Neural progenitor cell (in vitro differentiated cells): ENCODE data around the gene IL1RAPL1. TPM values are rescaled to one million over a fixed set of nuclear protein-coding genes. Genes with fewer than 3 reads are reported as not detected.
A peak's percentile ranks its signal among the peaks of the same experiment; 100 is the strongest.

Experiments
- DNase-seq: peaks from one replicate; pipeline ENCODE4 v3.0.0-alpha.2; 2016; ENCODE audit warnings: low spot score
- H2AFZ ChIP-seq: fragments of 200-600 bp; sonication (generic); replicated peaks from 2 replicates; pipeline ENCODE4 v1.6.1; 2016; ENCODE audit warnings: antibody characterized with exemption
- H3F3A ChIP-seq: fragments of 200-600 bp; sonication (generic); 2 replicates; pipeline ENCODE4 v1.6.1; 2016; ENCODE audit warnings: antibody characterized with exemption, low read depth
- H3K27ac ChIP-seq: fragments of 200-600 bp; sonication (generic); 2 replicates; pipeline ENCODE4 v1.5.1; 2016; ENCODE audit warnings: mild to moderate bottlenecking
- H3K27me3 ChIP-seq: fragments of 200-600 bp; sonication (generic); 2 replicates; pipeline ENCODE4 v1.6.1; 2016; ENCODE audit warnings: mild to moderate bottlenecking, moderate library complexity
- H3K36me3 ChIP-seq: fragments of 200-600 bp; sonication (generic); 2 replicates; pipeline ENCODE4 v1.5.1; 2016
- H3K4me1 ChIP-seq: fragments of 200-600 bp; sonication (generic); 2 replicates; pipeline ENCODE4 v1.6.1; 2016; ENCODE audit warnings: mixed run types
- H3K4me2 ChIP-seq: fragments of 200-600 bp; sonication (generic); 2 replicates; pipeline ENCODE4 v1.6.1; 2016
- H3K4me3 ChIP-seq: fragments of 200-600 bp; sonication (generic); 2 replicates; pipeline ENCODE4 v1.5.1; 2016
- H3K79me2 ChIP-seq: fragments of 200-600 bp; sonication (generic); 2 replicates; pipeline ENCODE4 v1.6.1; 2016; ENCODE audit warnings: low read depth
- H3K9ac ChIP-seq: fragments of 200-600 bp; sonication (generic); 2 replicates; pipeline ENCODE4 v1.6.1; 2016
- H3K9me3 ChIP-seq: fragments of 200-600 bp; sonication (generic); 2 replicates; pipeline ENCODE4 v1.5.1; 2016; ENCODE audit warnings: low read depth
- H4K20me1 ChIP-seq: fragments of 200-600 bp; sonication (generic); 2 replicates; pipeline ENCODE4 v1.6.1; 2016; ENCODE audit warnings: low read depth
- H3K27ac Mint-ChIP-seq: 3 replicates; pipeline ENCODE4 v1.8.0; 2021; ENCODE audit warnings: mixed read lengths
- H3K27me3 Mint-ChIP-seq: 2 replicates; pipeline ENCODE4 v1.8.0; 2022; ENCODE audit warnings: low read depth, mild to moderate bottlenecking, inconsistent platforms, moderate library complexity, mixed read lengths; ENCODE audit not compliant: insufficient read depth
- H3K36me3 Mint-ChIP-seq: 3 replicates; pipeline ENCODE4 v1.8.0; 2021; ENCODE audit warnings: mixed read lengths
- H3K4me1 Mint-ChIP-seq: 3 replicates; pipeline ENCODE4 v1.8.0; 2021; ENCODE audit warnings: mixed read lengths
- H3K4me3 Mint-ChIP-seq: 3 replicates; pipeline ENCODE4 v1.8.0; 2021; ENCODE audit warnings: mild to moderate bottlenecking, moderate library complexity, mixed read lengths
- H3K9me3 Mint-ChIP-seq: 3 replicates; pipeline ENCODE4 v1.8.0; 2020; ENCODE audit warnings: mixed read lengths
- CTCF ChIP-seq: fragments of 200-600 bp; sonication (generic); IDR thresholded peaks from 2 replicates; pipeline ENCODE4 v1.5.1; 2017; ENCODE audit warnings: antibody characterized with exemption, mild to moderate bottlenecking
- EZH2 ChIP-seq: fragments of 200-600 bp; sonication (generic); IDR thresholded peaks from 2 replicates; pipeline ENCODE4 v1.6.1; 2017; ENCODE audit warnings: antibody characterized with exemption, mild to moderate bottlenecking, moderate library complexity
- EZH2phosphoT487 ChIP-seq: fragments of 200-600 bp; sonication (generic); IDR thresholded peaks from 2 replicates; pipeline ENCODE4 v1.6.1; 2017; ENCODE audit warnings: antibody characterized with exemption
- total RNA-seq: library from RNA; depleted of rRNA; stranded (reverse); fragments of >200 nt; gene quantifications from 2 replicates; pipeline ENCODE4 v1.2.3, GENCODE V29; 2015; ENCODE audit warnings: low replicate concordance

The IL1RAPL1 gene
- total RNA-seq, 1 donor from 2014 or later = 13.4 TPM

DNA sequence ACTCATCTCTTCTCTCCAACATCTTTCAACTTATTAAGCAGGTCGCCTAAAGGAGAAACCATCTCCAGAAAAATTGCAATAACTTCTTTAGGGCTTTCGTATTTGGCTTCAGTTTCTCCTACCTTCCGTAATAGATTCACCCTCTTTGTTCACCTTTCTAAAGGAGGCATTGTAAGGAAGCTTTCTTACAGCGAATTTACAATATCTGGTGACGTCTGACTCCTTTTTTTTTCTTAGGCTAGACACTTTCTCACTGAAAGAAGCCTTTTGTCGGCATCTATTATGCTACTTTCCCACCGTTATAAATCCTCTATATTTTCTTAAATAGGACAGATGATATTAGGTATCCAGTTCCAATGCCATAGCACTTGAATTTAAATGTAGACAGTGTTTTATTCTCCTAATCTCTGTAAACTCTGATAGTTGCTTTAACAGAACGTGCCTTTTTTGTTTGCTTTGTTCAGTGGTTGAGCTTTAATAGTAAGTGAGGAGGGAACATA, 302.4 kb downstream of the IL1RAPL1 start:
- Histone ChIP-seq H3F3A (no peaks in the 10 kb centered on the region), H3K79me2 (no peaks in the 10 kb centered on the region), H3K4me3 (no peak overlapping the region), H3K9me3 (no peaks in the 10 kb centered on the region), H3K27ac (peak overlapping the region; percentile 5), H3K9ac (no peak overlapping the region), H3K36me3 (no peaks in the 10 kb centered on the region), H2AFZ (no peak overlapping the region), H3K4me1 (peaks cover 11% of the 10 kb centered on the region), H3K4me2 (peak overlapping the region; percentile 54), H3K27me3 (no peaks in the 10 kb centered on the region), H4K20me1 (no peaks in the 10 kb centered on the region)
- Mint-ChIP-seq H3K36me3 (no peaks in the 10 kb centered on the region), H3K27ac (peak overlapping the region; percentile 28), H3K4me3 (no peak overlapping the region), H3K27me3 (no peaks in the 10 kb centered on the region), H3K9me3 (no peaks in the 10 kb centered on the region), H3K4me1 (peaks cover 9% of the 10 kb centered on the region)
- DNase-seq = peak; percentile 30
- TF ChIP-seq CTCF (no peak), EZH2 (no peak), EZH2phosphoT487 (no peak)

GRCh38 chrX:28901637-28902036, 314.4 kb downstream of the IL1RAPL1 start:
- Histone ChIP-seq H2AFZ (no peak overlapping the region), H3K27ac (no peak overlapping the region), H3K36me3 (no peaks in the 10 kb centered on the region), H3K4me3 (no peak overlapping the region), H4K20me1 (no peaks in the 10 kb centered on the region), H3F3A (no peaks in the 10 kb centered on the region), H3K4me2 (no peak overlapping the region), H3K79me2 (no peaks in the 10 kb centered on the region), H3K27me3 (no peaks in the 10 kb centered on the region), H3K9ac (no peak overlapping the region), H3K9me3 (no peaks in the 10 kb centered on the region), H3K4me1 (no peaks in the 10 kb centered on the region)
- TF ChIP-seq EZH2 (no peak), CTCF (no peak), EZH2phosphoT487 (no peak)
- Mint-ChIP-seq H3K27ac (no peak overlapping the region), H3K36me3 (no peaks in the 10 kb centered on the region), H3K27me3 (no peaks in the 10 kb centered on the region), H3K4me3 (no peak overlapping the region), H3K9me3 (peaks cover 19% of the 10 kb centered on the region), H3K4me1 (no peaks in the 10 kb centered on the region)
- no peak for DNase-seq

- H3K4me3 ChIP-seq = no peak overlapping the region
- no peaks in the 10 kb centered on the region for H3F3A ChIP-seq
- H3K79me2 ChIP-seq = no peaks in the 10 kb centered on the region
- H3K9ac ChIP-seq = no peak overlapping the region
- Mint-ChIP-seq H3K4me3 (no peak overlapping the region), H3K4me1 (no peaks in the 10 kb centered on the region), H3K27me3 (no peaks in the 10 kb centered on the region), H3K36me3 (no peaks in the 10 kb centered on the region), H3K9me3 (no peaks in the 10 kb centered on the region), H3K27ac (no peak overlapping the region)
- no peaks in the 10 kb centered on the region for H4K20me1 ChIP-seq
- no peaks in the 10 kb centered on the region for H3K9me3 ChIP-seq
- H3K27me3 ChIP-seq = no peaks in the 10 kb centered on the region
- H2AFZ ChIP-seq = no peak overlapping the region
- H3K4me2 ChIP-seq = no peak overlapping the region
- no peak overlapping the region for H3K27ac ChIP-seq
- H3K36me3 ChIP-seq = no peaks in the 10 kb centered on the region
- no peak for DNase-seq
- TF ChIP-seq EZH2 (no peak), EZH2phosphoT487 (no peak), CTCF (no peak)
- H3K4me1 ChIP-seq = no peaks in the 10 kb centered on the region
Measured at GRCh38 chrX:28910487-28910886, 323.2 kb downstream of the IL1RAPL1 start.
